GM19395 (cell line): ENCODE results near the gene GNG13.

Experiments
- ATAC-seq: cut with Tn5 transposase; IDR thresholded peaks from one replicate; pipeline ENCODE4 v1.9.1; 2021; ENCODE audit warnings: mild to moderate bottlenecking, moderate library complexity; ENCODE audit not compliant: unreplicated experiment

Gene GNG13

GRCh38 chr16:795580-796229 is 4.8 kb downstream of the GNG13 start:
- no peak for ATAC-seq

GRCh38 chr16:794853-795466 is 5.6 kb downstream of the GNG13 start:
- no peak for ATAC-seq

- ATAC-seq = no peak
These were observed 6.3 kb downstream of the GNG13 start for GRCh38 chr16:794091-794822.

GRCh38 chr16:793414-793813 is 7.1 kb downstream of the GNG13 start:
- no peak for ATAC-seq

- ATAC-seq = no peak
These were observed 8.1 kb downstream of the GNG13 start for GRCh38 chr16:792221-792995.

GRCh38 chr16:791131-791530 is 9.4 kb downstream of the GNG13 start:
- no peak for ATAC-seq

- ATAC-seq = no peak
These were observed 10.4 kb downstream of the GNG13 start for GRCh38 chr16:790086-790485.

GRCh38 chr16:789191-789850 is 11.2 kb downstream of the GNG13 start:
- no peak for ATAC-seq

- ATAC-seq = peak; percentile 72
These were observed 12.0 kb downstream of the GNG13 start, which contains the start of gene CHTF18 for GRCh38 chr16:788399-789126. Gene CHTF18 (plus strand): TSS chr16:788620. CDS start chr16:788685, 65 bp downstream.

GRCh38 chr16:787978-788398 is 12.5 kb downstream of the GNG13 start, which contains the start of gene RPUSD1:
Gene RPUSD1 (minus strand): TSS chr16:788381. CDS start chr16:787737, 644 bp downstream.
- peak; percentile 34 for ATAC-seq

GRCh38 chr16:787321-787966 is 13.1 kb downstream of the GNG13 start:
- ATAC-seq = no peak

GRCh38 chr16:785563-786535 is 14.7 kb downstream of the GNG13 start:
- ATAC-seq = no peak

GRCh38 chr16:784431-784830 is 16.1 kb downstream of the GNG13 start:
- ATAC-seq = no peak

GRCh38 chr16:783404-784161 is 17.0 kb downstream of the GNG13 start:
- no peak for ATAC-seq

GRCh38 chr16:782766-783403 is 17.6 kb downstream of the GNG13 start:
- ATAC-seq = no peak

GRCh38 chr16:782258-782657 is 18.3 kb downstream of the GNG13 start:
- ATAC-seq = no peak
